Activated effector memory CD4-positive, alpha-beta T cell treated with Interleukin-2 at 50 U/mL for 16 hours (primary cell): ENCODE results near the gene CCL4.
"Not testable (repeated sequence)": the region's sequence is repeated elsewhere in the genome, so short reads cannot be mapped to it uniquely, and the experiment has no call there.

Source experiments
- DNase-seq: peaks from one replicate; pipeline ENCODE4 v3.0.0-alpha.2; 2020

Gene CCL4

DNA sequence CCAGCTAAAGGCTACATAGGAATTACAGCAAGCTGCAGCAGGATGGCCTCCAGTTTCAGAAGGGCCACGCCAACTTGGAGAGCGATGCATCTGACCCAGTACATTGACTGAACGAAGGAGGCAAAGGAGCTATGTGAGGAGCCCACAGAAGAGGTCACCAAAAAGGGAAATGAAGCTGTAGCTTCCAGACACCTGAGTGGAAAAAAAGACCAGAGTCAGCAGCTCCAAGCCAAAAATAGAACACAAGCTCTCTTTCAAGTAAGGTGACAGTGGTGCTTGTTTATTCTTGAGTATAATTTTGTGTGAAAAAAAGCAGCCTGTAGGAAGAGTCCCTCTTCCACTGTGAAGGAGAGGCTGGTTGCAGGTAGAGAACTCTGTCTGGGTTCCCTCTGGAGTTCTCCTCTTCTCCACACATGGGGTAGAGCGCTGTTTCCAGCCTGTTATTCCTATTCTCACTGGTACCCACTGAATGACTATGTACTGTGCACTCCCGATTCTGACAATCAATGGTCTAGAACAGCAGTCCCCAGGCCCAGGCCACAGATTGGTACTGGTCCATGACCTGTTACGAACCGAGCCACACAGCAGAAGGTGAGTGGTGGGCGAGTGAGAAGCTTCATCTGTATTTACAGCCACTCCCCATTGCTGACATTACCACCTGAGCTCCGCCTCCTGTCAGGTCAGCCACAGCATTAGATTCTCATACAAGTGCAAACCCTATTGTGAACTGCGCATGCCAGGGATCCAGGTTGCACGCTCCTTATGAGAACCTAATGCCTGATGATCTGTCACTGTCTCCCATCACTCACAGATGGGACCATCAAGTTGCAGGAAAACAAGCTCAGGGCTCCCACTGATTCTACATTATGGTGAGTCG lies 15.1 kb downstream of the CCL4 start:
- DNase-seq, result no peak

GRCh38 chr17:36120221-36120620 lies 16.6 kb downstream of the CCL4 start:
- no peak for DNase-seq

GRCh38 chr17:36121099-36121498 lies 17.5 kb downstream of the CCL4 start:
- not testable (repeated sequence) for DNase-seq

DNA sequence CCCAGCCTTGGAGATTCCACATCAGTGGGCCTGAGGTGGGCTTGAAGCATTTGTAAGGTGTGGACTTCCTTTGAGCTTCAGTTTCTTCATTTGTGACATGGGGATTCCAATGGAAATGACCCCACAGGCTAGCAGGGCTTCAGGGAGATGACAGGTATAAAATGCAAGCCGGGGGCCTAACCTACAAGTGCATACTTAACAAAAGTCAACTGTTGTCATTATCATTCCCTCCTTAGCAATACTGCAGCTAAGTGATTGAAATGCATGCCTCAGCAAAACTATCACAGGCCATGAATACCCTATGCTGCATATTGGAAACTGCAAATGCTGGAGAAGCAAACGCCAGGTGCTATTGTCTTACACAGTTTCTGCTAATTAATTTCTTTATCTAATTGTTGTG lies 19.8 kb downstream of the CCL4 start:
- no peak for DNase-seq

DNA sequence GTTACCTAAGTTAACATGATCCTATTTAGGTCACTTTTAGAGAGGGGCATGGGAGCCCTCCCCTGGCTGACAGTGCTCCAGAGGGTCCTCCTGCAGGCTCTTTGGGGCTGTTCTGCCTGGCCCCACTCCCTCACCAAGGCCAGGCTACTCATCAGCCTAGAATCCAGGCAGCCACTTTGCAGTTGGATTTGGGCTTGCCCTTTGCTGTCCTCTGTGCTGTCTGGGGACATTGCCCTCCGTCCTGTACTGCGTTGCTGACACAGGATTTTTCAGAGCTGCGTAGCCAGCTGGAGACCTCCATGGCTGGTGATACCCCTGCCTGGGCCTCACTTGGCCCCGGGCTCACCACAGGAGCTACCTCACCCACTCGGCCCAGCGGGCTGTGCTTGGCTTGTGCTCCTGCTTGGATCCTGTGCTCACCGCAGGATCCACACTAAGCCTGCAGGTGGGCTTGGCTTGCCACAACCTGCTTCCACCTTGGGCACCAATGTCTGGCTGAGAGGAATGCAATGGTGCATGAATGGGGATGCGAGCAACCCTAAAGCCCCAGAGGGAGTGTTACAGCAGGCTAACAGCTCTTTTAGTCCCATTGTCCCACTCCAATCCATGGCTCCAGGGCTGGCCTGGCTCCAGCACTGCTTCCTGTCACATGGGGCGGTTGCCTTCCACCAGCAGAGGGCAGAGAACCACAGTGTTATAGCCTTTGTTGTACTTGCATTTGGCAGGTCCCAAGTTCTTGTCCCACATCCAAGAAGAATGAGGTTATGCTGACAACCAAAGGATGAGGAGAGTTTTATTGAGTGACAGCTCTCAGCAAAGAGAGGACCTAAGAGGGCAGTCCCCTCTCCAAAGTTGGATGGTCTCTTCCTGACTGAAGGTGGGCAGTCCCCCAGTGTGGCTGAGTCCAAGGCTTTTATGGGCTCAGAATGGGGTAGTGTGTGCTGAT lies 21.5 kb downstream of the CCL4 start:
- DNase-seq, result no peak

DNA sequence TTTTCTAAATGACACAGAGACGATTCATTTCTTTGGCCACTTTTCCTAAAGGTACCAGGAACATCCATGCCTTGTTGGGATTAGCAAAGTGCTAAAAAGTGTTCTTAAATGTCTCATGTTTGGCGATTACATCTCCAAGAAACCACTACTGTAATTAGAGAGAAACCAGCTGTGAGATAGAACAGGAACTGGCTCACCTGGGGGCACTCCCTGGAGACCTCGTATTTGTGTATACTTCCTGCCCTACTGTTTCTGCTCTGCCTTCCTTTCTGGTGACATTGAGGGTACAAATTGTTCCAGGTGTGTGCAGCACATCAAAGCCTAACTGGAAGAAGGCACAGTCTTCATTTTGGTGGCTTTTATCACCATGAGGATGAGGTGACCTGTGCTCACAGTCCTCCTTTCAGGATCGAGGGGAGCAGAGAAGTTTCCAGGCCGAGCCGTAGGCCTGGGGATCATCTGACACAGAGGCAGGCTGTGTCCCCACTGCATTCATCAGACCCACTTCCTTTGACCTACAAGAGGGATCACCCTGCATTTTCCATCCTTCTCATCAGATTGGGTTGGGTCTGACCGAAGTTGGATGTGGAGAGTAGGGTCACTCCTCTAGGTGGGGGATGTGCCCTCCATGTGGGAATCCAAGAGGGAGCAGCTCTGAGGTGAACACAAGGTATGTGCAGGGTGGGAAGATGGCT lies 23.7 kb downstream of the CCL4 start:
- no peak for DNase-seq

DNA sequence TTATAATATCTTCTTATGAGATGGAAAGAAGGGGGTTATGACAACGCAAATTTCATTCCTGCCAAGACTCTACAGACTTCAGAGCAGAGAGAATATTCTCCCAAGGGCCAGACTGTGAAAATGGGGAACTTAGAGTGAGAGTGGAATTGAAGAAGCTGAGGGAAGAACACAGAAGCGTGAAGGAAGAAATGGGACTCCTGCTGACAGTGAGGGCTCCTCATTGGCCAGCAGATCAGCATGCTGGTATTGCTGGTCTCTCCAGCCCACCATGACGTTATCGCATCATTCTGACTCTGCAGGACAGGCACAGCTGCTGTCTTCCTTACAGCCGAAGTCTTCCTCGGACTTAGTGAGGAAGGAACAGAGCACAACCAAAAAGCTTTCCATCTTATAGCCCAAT lies 24.3 kb downstream of the CCL4 start:
- DNase-seq, result no peak

GRCh38 chr17:36128411-36128978 lies 24.9 kb downstream of the CCL4 start:
- no peak for DNase-seq

- no peak for DNase-seq
Measured at GRCh38 chr17:36129616-36130015, 26.0 kb downstream of the CCL4 start.

DNA sequence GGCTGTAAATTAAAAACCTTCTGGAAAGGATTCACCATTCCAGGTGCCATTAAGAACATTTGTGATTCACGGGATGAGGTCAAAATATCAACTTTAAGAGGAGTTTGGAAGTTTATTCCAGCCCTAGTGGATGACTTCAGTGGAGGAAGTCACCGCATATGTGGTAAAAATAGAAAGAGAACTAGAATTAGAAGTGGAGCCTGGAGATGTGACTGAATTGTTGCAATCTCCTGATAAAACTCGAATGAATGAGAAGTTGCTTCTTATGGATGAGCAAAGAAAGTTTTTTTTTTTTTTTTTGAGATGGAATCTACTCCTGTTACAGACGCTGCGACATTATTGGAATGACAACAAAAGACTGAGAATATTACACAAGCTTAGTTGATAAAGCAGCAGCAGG lies 26.7 kb downstream of the CCL4 start:
- DNase-seq, result no peak

GRCh38 chr17:36131421-36131820 lies 27.8 kb downstream of the CCL4 start:
- DNase-seq, result no peak

GRCh38 chr17:36131931-36132330 lies 28.3 kb downstream of the CCL4 start:
- no peak for DNase-seq

GRCh38 chr17:36132421-36132831 lies 28.8 kb downstream of the CCL4 start:
- DNase-seq, result no peak

DNA sequence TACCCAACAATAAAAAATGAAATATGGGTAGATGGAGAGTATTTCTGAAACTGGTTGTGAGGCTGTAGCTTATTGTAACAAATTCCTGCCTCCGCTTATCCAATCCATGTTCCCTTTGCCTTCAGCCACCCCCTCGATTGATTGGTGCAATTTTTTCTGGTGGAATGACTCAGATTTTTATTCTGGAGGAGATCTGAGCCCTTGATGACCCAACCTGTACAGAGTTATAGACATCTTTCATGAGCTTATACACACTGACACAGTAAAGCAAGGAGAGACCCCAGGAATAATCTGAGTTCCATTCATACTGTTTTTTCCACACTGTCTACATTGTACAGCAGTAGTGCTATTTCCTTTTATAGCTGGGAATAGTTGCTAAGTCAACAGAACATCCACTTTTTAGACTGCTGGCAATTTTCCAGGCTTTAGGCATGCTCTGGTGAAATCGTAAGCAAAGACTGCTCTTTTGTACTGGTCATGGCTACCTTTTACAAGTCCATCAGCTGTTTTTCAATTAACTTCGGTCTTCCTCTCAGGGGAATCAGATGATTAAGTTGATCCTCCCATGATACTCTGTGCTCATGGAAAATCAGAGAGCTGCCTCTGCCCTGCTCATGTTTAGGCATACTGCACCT lies 30.1 kb downstream of the CCL4 start:
- no peak for DNase-seq

GRCh38 chr17:36135465-36135864 lies 31.8 kb downstream of the CCL4 start:
- DNase-seq, result no peak

DNA sequence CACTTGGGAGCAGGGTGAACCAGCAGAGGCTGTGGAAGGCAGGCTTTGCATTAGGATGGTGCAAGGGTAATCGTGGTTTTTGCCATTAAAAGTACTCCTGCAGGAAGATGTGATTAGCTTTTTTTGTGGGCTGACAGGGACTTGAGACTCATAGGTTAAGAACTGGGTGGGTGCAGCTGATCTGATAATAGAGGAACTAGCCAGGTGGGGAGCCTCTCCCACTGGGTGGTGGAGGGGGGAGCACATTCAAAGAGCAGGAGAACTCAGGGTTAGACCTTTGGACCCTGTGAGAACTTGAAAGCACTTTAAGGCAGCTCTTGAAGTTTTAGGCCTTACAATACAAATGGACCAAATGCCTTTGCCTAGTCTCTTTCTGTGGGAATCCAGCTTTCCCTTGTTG lies 32.4 kb downstream of the CCL4 start:
- DNase-seq, result no peak

GRCh38 chr17:36136439-36136838 lies 32.8 kb downstream of the CCL4 start:
- DNase-seq, result no peak

DNA sequence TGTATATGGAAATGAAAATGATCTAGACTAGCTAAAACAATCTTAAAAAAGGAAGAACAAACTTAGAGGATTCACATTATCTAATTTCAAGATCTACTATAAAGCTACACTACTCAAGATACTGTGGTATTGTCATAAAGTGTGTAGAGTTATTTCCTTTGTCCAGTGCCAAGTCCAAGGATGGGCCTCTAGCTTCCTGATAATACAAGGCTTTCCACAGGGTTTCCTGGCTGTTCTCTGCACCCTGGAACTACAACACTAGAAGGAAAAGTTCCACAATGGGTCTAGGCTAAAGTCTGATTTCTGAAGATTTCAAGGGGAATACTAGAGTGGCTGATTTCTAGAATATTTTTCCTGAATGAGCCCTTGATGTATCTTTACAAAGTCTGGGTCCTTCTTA lies 38.6 kb downstream of the CCL4 start:
- no peak for DNase-seq

GRCh38 chr17:36142806-36143205 lies 39.2 kb downstream of the CCL4 start:
- DNase-seq, result no peak

DNA sequence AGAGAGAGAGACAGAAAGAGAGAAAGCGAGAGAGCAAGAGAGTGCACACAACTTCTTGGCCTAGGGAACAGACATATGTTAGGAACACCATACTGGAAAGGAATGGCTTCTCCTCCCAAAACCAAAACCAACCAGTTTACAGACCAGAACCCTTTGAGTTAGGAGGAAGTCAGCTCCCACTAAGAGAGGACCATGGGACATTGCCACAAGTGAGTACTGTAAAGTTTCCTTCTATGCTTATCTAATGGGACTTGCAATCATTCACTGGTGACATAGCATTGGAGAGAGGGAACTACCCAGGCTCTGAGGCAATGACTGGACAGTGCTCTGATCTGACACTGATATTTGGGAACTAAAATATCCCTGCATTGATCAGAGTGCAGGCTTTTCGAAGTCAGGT lies 40.4 kb downstream of the CCL4 start:
- DNase-seq, result no peak

- DNase-seq, result no peak
Measured at GRCh38 chr17:36144981-36145729, 41.5 kb downstream of the CCL4 start.

- no peak for DNase-seq
Measured at GRCh38 chr17:36147601-36148000, 44.0 kb downstream of the CCL4 start.
